OCI-LY3 (cell line): ENCODE measurements around the gene CORT.

Experiments used
- H2AFZ ChIP-seq: fragments of 200-600, 300-600 bp; shearing (Covaris generic); 2 replicates; pipeline ENCODE4 v1.6.0; 2014; ENCODE audit warnings: antibody characterized with exemption, low read depth, low read length
- H3K27ac ChIP-seq: fragments of 200-600, 300-600 bp; sonication (generic); 2 replicates; pipeline ENCODE4 v1.5.1; 2014; ENCODE audit warnings: mild to moderate bottlenecking, low read length, moderate library complexity, mixed read lengths
- H3K27me3 ChIP-seq: fragments of 200-600, 300-600 bp; sonication (generic); 2 replicates; pipeline ENCODE4 v1.6.1; 2014; ENCODE audit warnings: low read depth, low read length, mixed read lengths
- H3K36me3 ChIP-seq: fragments of 200-600, 300-600 bp; sonication (generic); replicated peaks from 2 replicates; pipeline ENCODE3; 2014; ENCODE audit warnings: low read depth, low read length, mixed read lengths
- H3K4me1 ChIP-seq: fragments of 300-600, 200-600 bp; sonication (generic); 2 replicates; pipeline ENCODE4 v1.6.1; 2014; ENCODE audit warnings: low read length, mixed read lengths
- H3K4me2 ChIP-seq: fragments of 200-600, 300-600 bp; sonication (generic); 2 replicates; pipeline ENCODE4 v1.6.1; 2014; ENCODE audit warnings: low read length, mixed read lengths
- H3K4me3 ChIP-seq: fragments of 300-600, 200-600 bp; sonication (generic); 2 replicates; pipeline ENCODE4 v1.5.1; 2014; ENCODE audit warnings: antibody characterized with exemption, mild to moderate bottlenecking, low read length, moderate library complexity
- H3K79me2 ChIP-seq: fragments of 300-600, 200-600 bp; shearing (Covaris generic); 2 replicates; pipeline ENCODE4 v1.6.1; 2014; ENCODE audit warnings: mild to moderate bottlenecking, low read length, mixed read lengths
- H3K9ac ChIP-seq: fragments of 300-600, 200-600 bp; shearing (Covaris generic); 2 replicates; pipeline ENCODE4 v1.6.0; 2014; ENCODE audit warnings: mild to moderate bottlenecking, low read length, moderate library complexity
- H3K9me3 ChIP-seq: fragments of 200-600, 300-600 bp; shearing (Covaris generic); 2 replicates; pipeline ENCODE4 v1.6.1; 2014; ENCODE audit warnings: low read length, mixed read lengths; ENCODE audit not compliant: insufficient read depth
- H4K20me1 ChIP-seq: fragments of 200-600, 300-600 bp; sonication (generic); 2 replicates; pipeline ENCODE4 v1.6.1; 2016; ENCODE audit warnings: low read length, mixed read lengths; ENCODE audit not compliant: insufficient read depth
- EZH2phosphoT487 ChIP-seq: fragments of 200-600 bp; shearing (Covaris generic); IDR thresholded peaks from 2 replicates; pipeline ENCODE4 v1.6.1; 2018; ENCODE audit warnings: antibody characterized with exemption, mixed run types, low read depth
- TF ChIP-seq, protein P1 (sequence below): fragments of 200-600, 300-600 bp; sonication (generic); IDR thresholded peaks from 2 replicates; pipeline ENCODE4 v1.5.1; 2014; ENCODE audit warnings: antibody characterized with exemption, low read length, low read depth

CORT gene

DNA sequence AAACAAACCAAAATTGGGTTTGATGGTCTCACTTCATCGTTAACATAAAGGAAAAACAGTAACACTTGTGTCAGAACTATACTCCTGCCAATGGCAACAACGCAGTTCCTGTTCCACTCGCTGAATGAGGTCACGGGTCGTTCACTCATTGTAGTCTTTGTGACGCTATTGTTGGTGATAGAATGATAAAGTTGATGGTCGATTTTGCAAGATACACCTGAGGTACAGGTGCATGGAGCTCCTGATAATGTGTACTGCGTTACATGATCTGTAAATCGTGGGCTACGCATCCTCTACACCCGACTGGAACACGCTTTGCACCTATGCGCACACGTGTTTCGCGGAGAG, 20.0 kb upstream of the CORT start:
- H4K20me1 ChIP-seq: no peaks in the 10 kb centered on the region
- peaks cover 8% of the 10 kb centered on the region for H3K79me2 ChIP-seq
- peak overlapping the region; percentile 93 for H3K4me3 ChIP-seq
- peak overlapping the region; percentile 82 for H3K9ac ChIP-seq
- TF ChIP-seq, protein P1, sequence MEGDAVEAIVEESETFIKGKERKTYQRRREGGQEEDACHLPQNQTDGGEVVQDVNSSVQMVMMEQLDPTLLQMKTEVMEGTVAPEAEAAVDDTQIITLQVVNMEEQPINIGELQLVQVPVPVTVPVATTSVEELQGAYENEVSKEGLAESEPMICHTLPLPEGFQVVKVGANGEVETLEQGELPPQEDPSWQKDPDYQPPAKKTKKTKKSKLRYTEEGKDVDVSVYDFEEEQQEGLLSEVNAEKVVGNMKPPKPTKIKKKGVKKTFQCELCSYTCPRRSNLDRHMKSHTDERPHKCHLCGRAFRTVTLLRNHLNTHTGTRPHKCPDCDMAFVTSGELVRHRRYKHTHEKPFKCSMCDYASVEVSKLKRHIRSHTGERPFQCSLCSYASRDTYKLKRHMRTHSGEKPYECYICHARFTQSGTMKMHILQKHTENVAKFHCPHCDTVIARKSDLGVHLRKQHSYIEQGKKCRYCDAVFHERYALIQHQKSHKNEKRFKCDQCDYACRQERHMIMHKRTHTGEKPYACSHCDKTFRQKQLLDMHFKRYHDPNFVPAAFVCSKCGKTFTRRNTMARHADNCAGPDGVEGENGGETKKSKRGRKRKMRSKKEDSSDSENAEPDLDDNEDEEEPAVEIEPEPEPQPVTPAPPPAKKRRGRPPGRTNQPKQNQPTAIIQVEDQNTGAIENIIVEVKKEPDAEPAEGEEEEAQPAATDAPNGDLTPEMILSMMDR: no peak
- TF ChIP-seq EZH2phosphoT487: no peak
- H3K36me3 ChIP-seq: no peaks in the 10 kb centered on the region
- no peaks in the 10 kb centered on the region for H3K9me3 ChIP-seq
- no peak overlapping the region for H3K27ac ChIP-seq
- H3K4me1 ChIP-seq: peaks cover 33% of the 10 kb centered on the region
- H2AFZ ChIP-seq: peak overlapping the region; percentile 28; the same call in 1 of the 2 replicates
- H3K4me2 ChIP-seq: peak overlapping the region; percentile 88
- H3K27me3 ChIP-seq: no peaks in the 10 kb centered on the region

DNA sequence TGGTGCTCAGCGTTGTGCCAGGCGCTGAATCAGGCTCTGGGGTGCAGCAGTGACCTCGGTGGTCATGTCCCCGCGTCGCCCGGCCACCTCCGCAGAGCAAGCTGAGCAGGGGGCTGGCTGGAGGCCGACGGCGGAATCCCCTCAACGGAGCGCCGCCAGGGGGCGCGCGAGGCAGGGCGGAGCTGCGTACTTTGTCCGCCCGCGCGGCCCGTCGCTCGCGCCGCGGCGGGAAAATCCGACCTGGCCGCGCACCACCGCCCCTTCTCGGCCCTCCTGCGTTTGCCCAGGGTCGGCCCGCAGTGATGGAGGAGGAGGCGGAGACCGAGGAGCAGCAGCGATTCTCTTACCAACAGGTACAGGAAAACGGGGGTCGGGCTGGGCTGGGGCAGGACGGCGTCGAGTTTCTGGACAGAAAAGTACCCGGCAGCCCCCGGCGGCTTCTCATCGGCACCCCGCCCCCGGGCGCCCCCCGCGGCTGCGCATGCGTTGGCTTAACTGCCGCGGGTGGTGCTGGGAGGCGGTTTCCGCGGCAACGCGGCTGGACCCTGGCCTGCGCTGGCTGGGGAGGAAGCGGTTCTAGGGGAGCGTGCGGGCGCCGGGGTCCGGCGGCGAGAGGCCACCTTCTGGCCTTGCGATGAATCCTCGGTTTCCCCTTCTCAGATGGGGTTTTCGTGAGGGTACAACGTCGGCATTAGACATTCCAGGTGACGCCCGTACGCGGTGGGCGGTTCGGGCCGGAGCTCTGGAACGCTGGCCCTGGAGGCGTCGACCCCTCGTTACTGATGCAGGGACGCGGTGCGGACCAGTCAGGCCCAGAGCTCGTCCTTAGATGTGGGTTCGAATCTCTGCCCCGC, 19.4 kb upstream of the CORT start, which contains the start of gene CENPS:
CENPS (plus strand) TSS at position 218 of the 854 bp plus-strand sequence; CDS start at position 303, 85 bp downstream.
- H3K4me2 ChIP-seq: peak within 1 kb of the TSS; percentile 88
- peak within 1 kb of the TSS; percentile 82 for H3K9ac ChIP-seq
- peaks cover 8% of the 10 kb centered on the region for H3K79me2 ChIP-seq
- peak within 1 kb of the TSS; percentile 71 for H3K27ac ChIP-seq
- peak within 1 kb of the TSS; percentile 93 for H3K4me3 ChIP-seq
- no peaks in the 10 kb centered on the region for H3K9me3 ChIP-seq
- no peaks in the 10 kb centered on the region for H4K20me1 ChIP-seq
- TF ChIP-seq, protein P1: peak; percentile 64
- TF ChIP-seq EZH2phosphoT487: no peak
- H3K27me3 ChIP-seq: no peaks in the 10 kb centered on the region
- H3K4me1 ChIP-seq: peaks cover 33% of the 10 kb centered on the region
- H2AFZ ChIP-seq: peak within 1 kb of the TSS; percentile 41; the same call in 1 of the 2 replicates
- H3K36me3 ChIP-seq: no peaks in the 10 kb centered on the region

DNA sequence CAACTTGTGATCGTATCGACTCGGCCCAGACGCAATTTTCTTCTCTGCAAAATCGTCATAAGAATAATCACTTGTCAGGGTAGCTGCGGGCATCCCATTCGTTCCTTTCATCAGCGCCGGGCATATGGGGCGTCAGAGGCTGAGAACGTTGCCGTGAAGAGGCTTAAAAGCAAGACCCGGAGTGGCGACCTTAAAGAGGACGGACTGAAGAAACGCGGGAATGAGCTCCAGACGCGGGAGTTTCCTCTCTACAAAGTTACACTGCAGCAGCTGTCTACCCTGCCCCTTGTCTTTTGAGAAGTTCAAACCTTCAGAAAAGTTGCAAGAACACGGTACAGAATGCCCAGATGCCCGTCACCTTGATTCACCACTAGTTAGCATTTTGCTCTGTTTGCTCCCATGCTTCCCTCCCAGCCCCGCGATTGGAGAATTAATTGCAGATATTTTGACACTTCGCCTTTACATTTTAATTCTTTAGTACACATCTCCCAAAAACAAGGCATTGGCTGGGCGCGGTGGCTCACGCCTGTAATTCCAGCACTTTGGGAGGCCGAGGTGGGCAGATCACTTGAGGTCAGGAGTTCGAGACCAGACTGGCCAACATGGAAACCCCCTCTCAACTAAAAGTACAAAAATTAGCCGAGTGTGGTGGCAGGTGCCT, 18.6 kb upstream of the CORT start:
- H3K4me2 ChIP-seq: peak overlapping the region; percentile 88
- peaks cover 33% of the 10 kb centered on the region for H3K4me1 ChIP-seq
- H4K20me1 ChIP-seq: no peaks in the 10 kb centered on the region
- no peaks in the 10 kb centered on the region for H3K9me3 ChIP-seq
- no peak for TF ChIP-seq EZH2phosphoT487
- TF ChIP-seq, protein P1: no peak
- peak overlapping the region; percentile 41; the same call in 1 of the 2 replicates for H2AFZ ChIP-seq
- H3K27me3 ChIP-seq: no peaks in the 10 kb centered on the region
- H3K36me3 ChIP-seq: no peaks in the 10 kb centered on the region
- H3K4me3 ChIP-seq: peak overlapping the region; percentile 93
- peak overlapping the region; percentile 82 for H3K9ac ChIP-seq
- H3K79me2 ChIP-seq: peaks cover 8% of the 10 kb centered on the region
- peak overlapping the region; percentile 6 for H3K27ac ChIP-seq
